DOHH2 (cell line): ENCODE results near the gene FBRSL1.

Source experiments
- EZH2phosphoT487 ChIP-seq: fragments of 200-600 bp; sonication (generic); IDR thresholded peaks from 2 replicates; pipeline ENCODE4 v1.6.1; 2017; ENCODE audit warnings: borderline replicate concordance, mild to moderate bottlenecking, antibody characterized with exemption, low read length, moderate library complexity, mixed read lengths
- TF ChIP-seq, protein P1 (sequence below): fragments of 200-600 bp; sonication (generic); IDR thresholded peaks from one replicate; pipeline ENCODE4 v1.5.1; 2014; ENCODE audit warnings: antibody characterized with exemption, mild to moderate bottlenecking, low read depth, low read length; ENCODE audit not compliant: poor library complexity, severe bottlenecking

DNA sequence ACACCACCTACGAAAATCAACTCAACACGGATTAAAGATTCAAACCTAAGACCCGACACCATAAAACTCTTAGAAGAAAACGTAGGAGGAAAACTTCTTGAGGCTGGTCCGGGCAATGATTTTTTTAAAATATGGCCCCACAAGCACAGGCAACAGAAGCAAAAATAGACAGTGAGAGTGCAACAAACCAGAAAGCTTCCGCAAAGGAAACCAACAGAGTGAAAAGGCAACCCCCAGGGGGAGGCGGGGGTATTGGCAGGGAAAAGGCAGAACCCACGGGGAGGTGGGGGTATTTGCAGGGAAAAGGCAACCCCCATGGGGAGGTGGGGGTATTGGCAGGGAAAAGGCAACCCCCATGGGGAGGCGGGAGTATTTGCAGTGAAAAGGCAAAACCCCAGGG lies 20.5 kb upstream of the FBRSL1 start:
- TF ChIP-seq, protein P1, sequence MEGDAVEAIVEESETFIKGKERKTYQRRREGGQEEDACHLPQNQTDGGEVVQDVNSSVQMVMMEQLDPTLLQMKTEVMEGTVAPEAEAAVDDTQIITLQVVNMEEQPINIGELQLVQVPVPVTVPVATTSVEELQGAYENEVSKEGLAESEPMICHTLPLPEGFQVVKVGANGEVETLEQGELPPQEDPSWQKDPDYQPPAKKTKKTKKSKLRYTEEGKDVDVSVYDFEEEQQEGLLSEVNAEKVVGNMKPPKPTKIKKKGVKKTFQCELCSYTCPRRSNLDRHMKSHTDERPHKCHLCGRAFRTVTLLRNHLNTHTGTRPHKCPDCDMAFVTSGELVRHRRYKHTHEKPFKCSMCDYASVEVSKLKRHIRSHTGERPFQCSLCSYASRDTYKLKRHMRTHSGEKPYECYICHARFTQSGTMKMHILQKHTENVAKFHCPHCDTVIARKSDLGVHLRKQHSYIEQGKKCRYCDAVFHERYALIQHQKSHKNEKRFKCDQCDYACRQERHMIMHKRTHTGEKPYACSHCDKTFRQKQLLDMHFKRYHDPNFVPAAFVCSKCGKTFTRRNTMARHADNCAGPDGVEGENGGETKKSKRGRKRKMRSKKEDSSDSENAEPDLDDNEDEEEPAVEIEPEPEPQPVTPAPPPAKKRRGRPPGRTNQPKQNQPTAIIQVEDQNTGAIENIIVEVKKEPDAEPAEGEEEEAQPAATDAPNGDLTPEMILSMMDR = no peak
- no peak for TF ChIP-seq EZH2phosphoT487
